Neural progenitor cell (in vitro differentiated cells): ENCODE measurements around the gene CA5A.

Experiments
- EZH2 ChIP-seq: fragments of 200-600 bp; sonication (generic); IDR thresholded peaks from 2 replicates; pipeline ENCODE4 v1.6.1; 2017; ENCODE audit warnings: antibody characterized with exemption, mild to moderate bottlenecking, moderate library complexity
- TF ChIP-seq, protein P1 (sequence below): fragments of 200-600 bp; sonication (generic); IDR thresholded peaks from 2 replicates; pipeline ENCODE4 v1.5.1; 2017; ENCODE audit warnings: antibody characterized with exemption, mild to moderate bottlenecking

DNA sequence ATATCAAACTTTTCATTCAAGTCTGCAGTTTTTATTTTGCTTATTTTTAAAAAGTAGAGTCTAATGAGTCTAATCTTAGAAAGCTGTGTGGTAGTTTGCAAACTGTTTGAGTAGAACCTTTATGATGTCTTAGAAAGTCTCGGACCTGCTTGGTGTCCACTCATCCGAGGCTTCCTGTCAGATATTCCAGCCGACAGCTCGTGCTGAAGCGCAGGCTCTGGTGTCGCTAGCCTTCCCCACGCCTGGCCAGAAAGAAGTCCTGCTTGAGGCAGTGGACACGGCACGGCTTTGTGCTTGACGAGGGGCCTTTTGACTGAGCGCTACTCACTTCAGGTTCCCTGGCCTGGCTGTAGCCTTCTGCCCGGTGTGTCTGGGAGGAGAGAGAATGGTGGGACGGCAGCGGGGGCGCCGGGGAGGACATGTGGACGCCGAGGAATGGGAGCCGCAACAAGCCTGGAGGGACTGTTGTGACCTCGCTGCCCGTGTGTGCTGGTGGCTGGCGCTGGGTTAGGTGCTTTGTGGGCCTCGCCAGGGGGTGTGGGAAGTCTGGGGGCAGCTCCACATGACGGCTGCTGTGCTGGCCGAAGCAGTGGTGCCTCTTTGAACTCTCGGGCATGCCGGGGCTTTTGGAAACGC, 48.4 kb upstream of the CA5A start:
- no peak for TF ChIP-seq EZH2
- TF ChIP-seq, protein P1, sequence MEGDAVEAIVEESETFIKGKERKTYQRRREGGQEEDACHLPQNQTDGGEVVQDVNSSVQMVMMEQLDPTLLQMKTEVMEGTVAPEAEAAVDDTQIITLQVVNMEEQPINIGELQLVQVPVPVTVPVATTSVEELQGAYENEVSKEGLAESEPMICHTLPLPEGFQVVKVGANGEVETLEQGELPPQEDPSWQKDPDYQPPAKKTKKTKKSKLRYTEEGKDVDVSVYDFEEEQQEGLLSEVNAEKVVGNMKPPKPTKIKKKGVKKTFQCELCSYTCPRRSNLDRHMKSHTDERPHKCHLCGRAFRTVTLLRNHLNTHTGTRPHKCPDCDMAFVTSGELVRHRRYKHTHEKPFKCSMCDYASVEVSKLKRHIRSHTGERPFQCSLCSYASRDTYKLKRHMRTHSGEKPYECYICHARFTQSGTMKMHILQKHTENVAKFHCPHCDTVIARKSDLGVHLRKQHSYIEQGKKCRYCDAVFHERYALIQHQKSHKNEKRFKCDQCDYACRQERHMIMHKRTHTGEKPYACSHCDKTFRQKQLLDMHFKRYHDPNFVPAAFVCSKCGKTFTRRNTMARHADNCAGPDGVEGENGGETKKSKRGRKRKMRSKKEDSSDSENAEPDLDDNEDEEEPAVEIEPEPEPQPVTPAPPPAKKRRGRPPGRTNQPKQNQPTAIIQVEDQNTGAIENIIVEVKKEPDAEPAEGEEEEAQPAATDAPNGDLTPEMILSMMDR: no peak
